ENCODE data around the gene GALNT8. TPM values are rescaled to one million over a fixed set of nuclear protein-coding genes. Genes with fewer than 3 reads are reported as not detected.

Gene GALNT8
- total RNA-seq, 6 experiments from 2014 or later = not detected

- TF ChIP-seq CTCF (IDR thresholded peaks at IDR 0.05) = no peak
- H3K4me1 Mint-ChIP-seq (ENCODE audit: low read depth) = peaks cover 19% of the 10 kb centered on the region
- no peaks in the 10 kb centered on the region for H3K9me3 Mint-ChIP-seq
- H3K36me3 Mint-ChIP-seq (ENCODE audit: low read depth) = no peaks in the 10 kb centered on the region
- no peak for DNase-seq
- H3K27ac Mint-ChIP-seq = no peak overlapping the region
- peaks cover 21% of the 10 kb centered on the region for H3K27me3 Mint-ChIP-seq (ENCODE audit: insufficient read depth)
- no peak overlapping the region for H3K4me3 Mint-ChIP-seq
Measured at GRCh38 chr12:4820971-4821370, 100.8 kb downstream of the GALNT8 start.

Other genes starting within 250 kb of the GALNT8 start
- gene RAD51AP1, start 181.5 kb upstream of the GALNT8 start, total RNA-seq (2021; fragmentation: NEBNext Ultra II Directional; extraction: Animal tissue kit (Norgen Biotek cat#: 25700)) = 10 to 100 TPM in 5 of 6 experiments, 1 to 10 TPM in 1; 9.3 to 20.2 (median 18.0) TPM
- gene DYRK4, start 158.2 kb upstream of the GALNT8 start, total RNA-seq (2021; fragmentation: NEBNext Ultra II Directional; extraction: Animal tissue kit (Norgen Biotek cat#: 25700)) = 10 to 100 TPM; 35.4 to 47.0 (median 41.1) TPM
- gene AKAP3, start 71.3 kb upstream of the GALNT8 start, total RNA-seq (2021; fragmentation: NEBNext Ultra II Directional; extraction: Animal tissue kit (Norgen Biotek cat#: 25700)) = under 1 TPM; 0.23 to 0.75 (median 0.42) TPM
- gene NDUFA9, start 71.3 kb upstream of the GALNT8 start, total RNA-seq (2021; fragmentation: NEBNext Ultra II Directional; extraction: Animal tissue kit (Norgen Biotek cat#: 25700)) = 100 to 1,000 TPM in 2 of 6 experiments, 10 to 100 TPM in 4; 91.0 to 112 (median 97.4) TPM
- not detected for gene KCNA1, start 189.5 kb downstream of the GALNT8 start, total RNA-seq (2021; fragmentation: NEBNext Ultra II Directional; extraction: Animal tissue kit (Norgen Biotek cat#: 25700))

All from HFFc6 (cell line).